DOHH2 (cell line): ENCODE data around the gene MRPS18A.

Experiments used
- CTCF ChIP-seq: fragments of 200-600 bp; sonication (generic); IDR thresholded peaks from one replicate; pipeline ENCODE4 v1.5.1; 2014; ENCODE audit warnings: antibody characterized with exemption, mild to moderate bottlenecking, low read depth, low read length; ENCODE audit not compliant: poor library complexity, severe bottlenecking
- EZH2phosphoT487 ChIP-seq: fragments of 200-600 bp; sonication (generic); IDR thresholded peaks from 2 replicates; pipeline ENCODE4 v1.6.1; 2017; ENCODE audit warnings: borderline replicate concordance, mild to moderate bottlenecking, antibody characterized with exemption, low read length, moderate library complexity, mixed read lengths

- TF ChIP-seq CTCF = no peak
- TF ChIP-seq EZH2phosphoT487 = no peak
These were observed 48.7 kb upstream of the MRPS18A start for GRCh38 chr6:43736211-43736786.
